HFFc6 (cell line): ENCODE results near the gene COIL. TPM values are rescaled to one million over a fixed set of nuclear protein-coding genes. Genes with fewer than 3 reads are reported as not detected.
A peak's percentile ranks its signal among the peaks of the same experiment; 100 is the strongest.

Experiments used
- DNase-seq: peaks from one replicate; pipeline ENCODE4 v3.0.0-alpha.2; 2018
- H3K27ac Mint-ChIP-seq: 2 replicates; pipeline ENCODE4 v1.8.0; 2020; ENCODE audit warnings: mild to moderate bottlenecking, mixed read lengths
- H3K27me3 Mint-ChIP-seq: 2 replicates; pipeline ENCODE4 v1.8.0; 2021; ENCODE audit warnings: mild to moderate bottlenecking, moderate library complexity, mixed read lengths; ENCODE audit not compliant: insufficient read depth
- H3K36me3 Mint-ChIP-seq: 2 replicates; pipeline ENCODE4 v1.8.0; 2021; ENCODE audit warnings: low read depth, mixed read lengths
- H3K4me1 Mint-ChIP-seq: 2 replicates; pipeline ENCODE4 v1.8.0; 2020; ENCODE audit warnings: low read depth, mixed read lengths
- H3K4me3 Mint-ChIP-seq: 2 replicates; pipeline ENCODE4 v1.8.0; 2020; ENCODE audit warnings: mild to moderate bottlenecking, moderate library complexity, mixed read lengths
- H3K9me3 Mint-ChIP-seq: 2 replicates; pipeline ENCODE4 v1.8.0; 2020; ENCODE audit warnings: mild to moderate bottlenecking, mixed read lengths
- total RNA-seq, 6 experiments: library from RNA; stranded (reverse); fragmentation: NEBNext Ultra II Directional; extraction: Animal tissue kit (Norgen Biotek cat#: 25700); gene quantifications; 2 replicates in 1 of 6; 3 replicates in 5 of 6; pipeline ENCODE4 v1.2.3, GENCODE V29; 2021
- TF ChIP-seq, protein P1 (sequence below): fragments of 200-600 bp; sonication (generic); IDR thresholded peaks from 2 replicates; pipeline ENCODE4 v1.5.0; 2021; ENCODE audit warnings: antibody characterized with exemption, mild to moderate bottlenecking

The COIL gene
- total RNA-seq, 6 experiments from 2014 or later: 13.6 to 16.4 (median 16.2) TPM

DNA sequence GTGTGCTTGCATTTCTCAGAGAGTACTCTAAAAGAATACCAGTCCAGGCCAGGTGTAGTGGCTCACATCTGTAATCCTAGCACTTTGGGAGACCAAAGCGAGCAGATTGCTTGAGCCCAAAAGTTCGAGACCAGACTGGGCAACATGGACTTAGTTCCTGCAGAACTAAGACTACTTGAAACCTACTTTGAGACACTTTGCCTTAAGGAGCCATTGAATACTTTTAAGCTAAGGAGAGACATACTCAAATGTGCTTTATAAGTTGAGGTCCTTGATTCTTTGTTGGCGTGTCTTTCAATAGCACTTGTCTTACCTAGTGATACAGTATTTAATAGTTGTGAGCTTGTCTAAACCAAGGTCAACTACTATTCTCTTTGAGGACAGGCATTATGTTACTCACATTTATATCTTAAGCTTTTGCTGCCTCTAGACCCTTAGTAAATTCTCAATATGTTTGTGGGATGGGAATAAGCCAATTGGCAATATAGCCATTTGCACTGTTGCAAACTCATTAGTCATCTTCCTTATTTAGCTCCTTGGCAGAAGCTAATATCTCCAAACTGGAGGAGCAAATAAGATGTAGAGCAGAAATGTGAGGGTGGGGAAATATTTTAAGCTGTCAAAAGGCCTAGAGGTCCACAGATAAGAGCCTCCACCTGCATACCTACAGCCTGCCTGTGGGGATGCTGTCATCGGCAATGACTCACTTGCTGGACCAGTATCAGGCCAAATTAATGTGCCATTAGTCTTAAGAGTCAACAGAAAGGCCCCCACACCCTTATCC lies 33.4 kb upstream of the COIL start:
- Mint-ChIP-seq H3K27me3 (no peaks in the 10 kb centered on the region; the same call in 1 of the 2 replicates), H3K4me1 (peaks cover 11% of the 10 kb centered on the region), H3K4me3 (no peak overlapping the region), H3K9me3 (no peaks in the 10 kb centered on the region), H3K27ac (no peak overlapping the region), H3K36me3 (peaks cover 4% of the 10 kb centered on the region; the same call in 1 of the 2 replicates)
- TF ChIP-seq, protein P1, sequence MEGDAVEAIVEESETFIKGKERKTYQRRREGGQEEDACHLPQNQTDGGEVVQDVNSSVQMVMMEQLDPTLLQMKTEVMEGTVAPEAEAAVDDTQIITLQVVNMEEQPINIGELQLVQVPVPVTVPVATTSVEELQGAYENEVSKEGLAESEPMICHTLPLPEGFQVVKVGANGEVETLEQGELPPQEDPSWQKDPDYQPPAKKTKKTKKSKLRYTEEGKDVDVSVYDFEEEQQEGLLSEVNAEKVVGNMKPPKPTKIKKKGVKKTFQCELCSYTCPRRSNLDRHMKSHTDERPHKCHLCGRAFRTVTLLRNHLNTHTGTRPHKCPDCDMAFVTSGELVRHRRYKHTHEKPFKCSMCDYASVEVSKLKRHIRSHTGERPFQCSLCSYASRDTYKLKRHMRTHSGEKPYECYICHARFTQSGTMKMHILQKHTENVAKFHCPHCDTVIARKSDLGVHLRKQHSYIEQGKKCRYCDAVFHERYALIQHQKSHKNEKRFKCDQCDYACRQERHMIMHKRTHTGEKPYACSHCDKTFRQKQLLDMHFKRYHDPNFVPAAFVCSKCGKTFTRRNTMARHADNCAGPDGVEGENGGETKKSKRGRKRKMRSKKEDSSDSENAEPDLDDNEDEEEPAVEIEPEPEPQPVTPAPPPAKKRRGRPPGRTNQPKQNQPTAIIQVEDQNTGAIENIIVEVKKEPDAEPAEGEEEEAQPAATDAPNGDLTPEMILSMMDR: no peak
- peak; percentile 13 for DNase-seq

DNA sequence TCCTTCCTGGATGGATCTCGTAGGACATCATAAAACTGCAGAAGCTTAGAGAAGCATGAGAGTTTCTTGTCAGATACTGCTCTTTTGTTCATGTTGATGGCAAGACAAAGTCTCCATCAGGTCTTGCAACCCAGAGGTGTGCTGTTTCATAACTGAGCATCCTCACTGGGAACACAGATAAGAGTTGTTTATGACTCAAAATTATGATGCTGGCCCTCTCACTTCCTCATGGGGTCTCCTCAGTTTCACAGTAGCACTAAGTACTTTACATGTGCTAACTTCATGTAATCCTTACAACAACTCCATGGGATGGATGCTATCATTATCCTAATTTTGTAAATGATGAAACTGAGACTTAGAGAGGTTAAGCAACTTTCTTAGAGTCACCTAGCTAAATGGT lies 31.5 kb upstream of the COIL start:
- no peak overlapping the region for H3K4me3 Mint-ChIP-seq
- H3K9me3 Mint-ChIP-seq: no peaks in the 10 kb centered on the region
- TF ChIP-seq, protein P1: no peak
- no peak for DNase-seq
- no peak overlapping the region for H3K27ac Mint-ChIP-seq
- peaks cover 4% of the 10 kb centered on the region; the same call in 1 of the 2 replicates for H3K36me3 Mint-ChIP-seq
- peaks cover 11% of the 10 kb centered on the region for H3K4me1 Mint-ChIP-seq
- H3K27me3 Mint-ChIP-seq: no peaks in the 10 kb centered on the region; the same call in 1 of the 2 replicates

DNA sequence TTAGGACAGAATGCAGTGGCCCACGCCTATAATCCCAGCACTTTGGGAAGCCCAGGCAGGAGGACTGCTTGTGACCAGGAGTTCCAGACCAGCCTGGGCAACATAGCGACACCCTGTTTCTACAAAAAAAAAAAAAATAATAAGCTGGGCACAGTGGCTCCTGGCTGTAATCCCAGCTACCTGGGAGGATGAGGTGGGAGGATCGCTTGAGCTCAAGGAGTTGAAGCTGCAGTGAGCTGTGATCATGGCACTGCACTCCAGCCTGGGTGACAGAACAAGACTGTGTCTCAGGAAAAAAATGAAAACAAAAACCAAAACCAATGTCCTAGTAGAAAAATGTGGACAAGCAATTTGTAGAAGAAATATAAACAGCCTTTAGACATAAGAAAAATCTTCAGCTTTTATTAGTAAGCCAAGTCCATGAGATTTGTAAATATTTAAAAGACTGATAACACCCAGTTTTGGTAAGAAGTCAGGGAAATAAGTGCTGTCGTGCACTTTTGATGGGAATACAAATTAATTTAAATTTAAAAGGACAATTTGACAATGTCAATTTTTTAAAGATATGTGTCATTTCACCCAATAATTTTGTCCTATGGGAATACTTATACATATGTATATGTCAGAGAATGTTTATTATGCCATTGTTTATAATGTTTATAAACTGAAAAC lies 28.2 kb upstream of the COIL start:
- Mint-ChIP-seq H3K27ac (no peak overlapping the region), H3K27me3 (no peaks in the 10 kb centered on the region; the same call in 1 of the 2 replicates), H3K9me3 (no peaks in the 10 kb centered on the region), H3K4me1 (peaks cover 4% of the 10 kb centered on the region; the same call in 1 of the 2 replicates), H3K36me3 (peaks cover 7% of the 10 kb centered on the region; the same call in 1 of the 2 replicates), H3K4me3 (no peak overlapping the region)
- TF ChIP-seq, protein P1: no peak
- DNase-seq: no peak

GRCh38 chr17:56987283-56987834 lies 26.5 kb upstream of the COIL start:
- H3K4me3 Mint-ChIP-seq: no peak overlapping the region
- H3K4me1 Mint-ChIP-seq: no peaks in the 10 kb centered on the region
- no peak for DNase-seq
- H3K27me3 Mint-ChIP-seq: no peaks in the 10 kb centered on the region; the same call in 1 of the 2 replicates
- H3K27ac Mint-ChIP-seq: no peak overlapping the region
- H3K36me3 Mint-ChIP-seq: peaks cover 3% of the 10 kb centered on the region; the same call in 1 of the 2 replicates
- TF ChIP-seq, protein P1: no peak
- no peaks in the 10 kb centered on the region for H3K9me3 Mint-ChIP-seq

GRCh38 chr17:56985371-56986162 lies 24.7 kb upstream of the COIL start:
- TF ChIP-seq, protein P1: no peak
- DNase-seq: no peak
- H3K27ac Mint-ChIP-seq: no peak overlapping the region
- H3K9me3 Mint-ChIP-seq: no peaks in the 10 kb centered on the region
- peaks cover 3% of the 10 kb centered on the region; the same call in 1 of the 2 replicates for H3K36me3 Mint-ChIP-seq
- no peaks in the 10 kb centered on the region for H3K4me1 Mint-ChIP-seq
- H3K27me3 Mint-ChIP-seq: no peaks in the 10 kb centered on the region; the same call in 1 of the 2 replicates
- no peak overlapping the region for H3K4me3 Mint-ChIP-seq
